GM10248 (cell line): ENCODE measurements around the gene CHCHD6.

ENCODE experiments used
- CTCF ChIA-PET: fragments of 300-600 bp; sonication (Branson Sonifier 250); formaldehyde crosslinking; extraction: SDS; loops from one replicate; lab custom pipeline; 2021; ENCODE audit warnings: antibody characterized with exemption; lab: Yijun Ruan, JAX
- POLR2A ChIA-PET: fragments of 350-650 bp; sonication (Branson Sonifier 250); formaldehyde crosslinking; extraction: SDS; loops from one replicate; lab custom pipeline; 2020; ENCODE audit warnings: antibody characterized with exemption; lab: Yijun Ruan, JAX
- DNase-seq: peaks from one replicate; pipeline ENCODE4 v3.0.0; 2012; ENCODE audit errors: extremely low spot score
- TF ChIP-seq, protein P1 (sequence below): IDR thresholded peaks from 2 replicates; pipeline ENCODE4 v1.5.1; 2012; ENCODE audit warnings: mild to moderate bottlenecking, low read depth; ENCODE audit errors: extremely low read depth, missing control alignments, control extremely low read depth

The CHCHD6 gene

GRCh38 chr3:126671521-126671920 lies 32.5 kb upstream of the CHCHD6 start:
- ChIA-PET CTCF (interaction anchor here (1.0 kb wide), 1 partner anchor 8 kb away, joined by 7 read pairs; no protein-coding TSS in a partner anchor), POLR2A (no interaction called here)
- peak; percentile 17 for DNase-seq
- TF ChIP-seq, protein P1, sequence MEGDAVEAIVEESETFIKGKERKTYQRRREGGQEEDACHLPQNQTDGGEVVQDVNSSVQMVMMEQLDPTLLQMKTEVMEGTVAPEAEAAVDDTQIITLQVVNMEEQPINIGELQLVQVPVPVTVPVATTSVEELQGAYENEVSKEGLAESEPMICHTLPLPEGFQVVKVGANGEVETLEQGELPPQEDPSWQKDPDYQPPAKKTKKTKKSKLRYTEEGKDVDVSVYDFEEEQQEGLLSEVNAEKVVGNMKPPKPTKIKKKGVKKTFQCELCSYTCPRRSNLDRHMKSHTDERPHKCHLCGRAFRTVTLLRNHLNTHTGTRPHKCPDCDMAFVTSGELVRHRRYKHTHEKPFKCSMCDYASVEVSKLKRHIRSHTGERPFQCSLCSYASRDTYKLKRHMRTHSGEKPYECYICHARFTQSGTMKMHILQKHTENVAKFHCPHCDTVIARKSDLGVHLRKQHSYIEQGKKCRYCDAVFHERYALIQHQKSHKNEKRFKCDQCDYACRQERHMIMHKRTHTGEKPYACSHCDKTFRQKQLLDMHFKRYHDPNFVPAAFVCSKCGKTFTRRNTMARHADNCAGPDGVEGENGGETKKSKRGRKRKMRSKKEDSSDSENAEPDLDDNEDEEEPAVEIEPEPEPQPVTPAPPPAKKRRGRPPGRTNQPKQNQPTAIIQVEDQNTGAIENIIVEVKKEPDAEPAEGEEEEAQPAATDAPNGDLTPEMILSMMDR: no peak

DNA sequence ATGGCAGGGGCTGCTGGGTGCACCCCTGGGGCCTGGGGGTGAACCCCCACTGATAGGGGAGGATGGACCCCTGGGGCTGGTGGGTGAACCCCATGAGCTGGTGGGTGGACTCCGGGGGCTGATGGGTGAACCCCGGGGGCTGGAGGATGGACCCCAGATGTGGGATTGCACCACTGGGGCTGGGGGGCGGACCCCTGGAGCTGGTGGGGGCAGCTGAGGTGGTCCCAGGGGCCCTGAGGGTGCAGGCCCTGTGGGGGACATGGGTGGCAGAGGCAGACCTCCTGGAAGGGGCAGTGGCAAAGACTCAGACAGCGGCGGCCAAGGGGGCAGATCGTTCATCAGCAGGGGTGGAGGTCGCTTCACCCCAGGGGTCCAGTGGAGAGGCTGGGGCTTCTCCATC lies 31.7 kb upstream of the CHCHD6 start:
- ChIA-PET POLR2A (no interaction called here), CTCF (no interaction called here)
- no peak for DNase-seq
- TF ChIP-seq, protein P1: no peak

DNA sequence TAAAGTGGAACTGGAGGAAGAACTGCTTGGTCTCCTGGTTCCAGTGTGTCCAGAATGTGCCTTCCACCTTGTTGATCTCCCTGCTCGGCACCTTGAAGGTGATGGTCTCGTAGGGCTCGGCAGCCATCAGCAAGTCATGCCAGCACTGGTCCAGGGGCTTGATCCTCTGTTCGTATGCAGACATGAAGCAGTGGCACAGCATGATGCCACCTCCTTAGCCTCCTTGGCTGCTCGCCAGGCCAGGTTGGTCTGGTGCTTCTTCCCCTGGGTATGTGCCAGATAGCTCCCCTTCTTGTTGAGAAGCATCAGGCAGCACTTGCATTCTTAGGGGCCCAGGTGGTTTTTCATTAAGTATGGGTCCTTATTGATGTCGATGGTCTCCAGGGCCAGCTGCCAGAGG lies 31.3 kb upstream of the CHCHD6 start:
- ChIA-PET POLR2A (no interaction called here), CTCF (interaction anchor here (1.5 kb wide), 1 partner anchor 872 kb away, joined by 5 read pairs; no protein-coding TSS in a partner anchor)
- TF ChIP-seq, protein P1: no peak
- no peak for DNase-seq

GRCh38 chr3:126676919-126677705 lies 26.9 kb upstream of the CHCHD6 start:
- ChIA-PET CTCF (interaction anchor here (1.3 to 4.8 kb wide), 3 partner anchors 778 to 870 kb away, joined by 4 to 51 read pairs (median 5); no protein-coding TSS in a partner anchor), POLR2A (no interaction called here)
- TF ChIP-seq, protein P1: no peak
- no peak for DNase-seq

- POLR2A ChIA-PET: no interaction called here
These were observed 26.1 kb upstream of the CHCHD6 start for GRCh38 chr3:126677862-126678503.

More at GRCh38 chr3:126677862-126678503, 26.1 kb upstream of the CHCHD6 start:
- TF ChIP-seq, protein P1: no peak
- CTCF ChIA-PET: interaction anchor here (0.7 to 4.8 kb wide), 13 partner anchors 17 to 869 kb away, joined by 3 to 51 read pairs (median 5); no protein-coding TSS in a partner anchor
- DNase-seq: no peak
